Measurements from ENCODE around the gene KRTAP5-6.

DNA sequence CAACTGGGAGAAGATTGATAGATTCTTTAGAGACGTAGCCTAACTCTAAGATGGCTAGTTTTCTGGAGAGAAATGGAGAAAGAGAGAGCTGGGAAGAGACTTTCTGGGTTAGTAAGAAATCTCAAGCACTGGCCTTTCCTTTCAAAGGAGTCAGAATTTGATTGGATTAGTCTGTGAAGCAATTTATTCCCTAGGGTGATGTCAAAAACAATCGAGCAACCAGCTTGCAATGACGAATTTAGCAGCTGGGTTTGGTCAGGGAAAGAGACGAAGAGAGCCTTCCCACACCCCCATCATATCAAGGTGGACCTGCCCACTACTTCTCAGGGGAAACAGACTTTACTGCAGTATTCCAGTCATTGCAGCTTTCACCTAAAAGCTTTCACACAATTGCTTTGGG, 10.8 kb downstream of the KRTAP5-6 start:
- TF ChIP-seq CTCF (IDR thresholded peaks at IDR 0.05 in 8 of 11, conservative IDR thresholded peaks at IDR 0.05 in 3 of 11) (no peak), POLR2AphosphoS5 (IDR thresholded peaks at IDR 0.05) (no peak), POLR2A (IDR thresholded peaks at IDR 0.05) (no peak)

Data from spleen (tissue), 7 donors.